ENCODE data around the gene RASSF4. TPM values are rescaled to one million over a fixed set of nuclear protein-coding genes. Genes with fewer than 3 reads are reported as not detected.

Gene RASSF4
- total and polyA plus RNA-seq, 9 of the 15 experiments (the other 6 are each of a cell fraction or from before 2014, with no cell fraction given) = 0.01 to 0.62 (median 0.11) TPM; not detected in 3

GRCh38 chr10:44991571-44991970, 32.0 kb downstream of the RASSF4 start:
- DNase-seq (ENCODE audit: extremely low read depth in 1 of 4, low spot score in 3 of 4) (no peak), FAIRE-seq (no peak), ATAC-seq (no peak)
- peaks cover 0 to 9% of the 10 kb centered on the region in 2 experiments; a peak in 4 of 5 replicates for H3K4me1 ChIP-seq (replicated peaks in 1 of 2; ENCODE audit: control insufficient read depth in 2 of 2, insufficient read depth in 2 of 2, low read length in 2 of 2)
- WGBS (ENCODE audit: insufficient coverage, low coverage, missing lambda C conversion rate) = 5% methylated on average over 5 of the region's 5 CpGs
- no peaks in the 10 kb centered on the region for H3K9me1 ChIP-seq (ENCODE audit: control insufficient read depth, insufficient read depth, low read length)
- ChIA-PET POLR2A (interaction anchor here (1.3 kb wide), 1 partner anchor 12 kb away, joined by 4 read pairs; the partner anchor contains the start of gene DEPP1), CTCF (ENCODE audit: low intra/inter-chr PET ratio) (interaction anchor here (2.5 kb wide), 1 partner anchor 59 kb away, joined by 25 read pairs; no protein-coding TSS in a partner anchor)
- H3K4me3 ChIP-seq = no peak overlapping the region
- H3K27ac ChIP-seq (ENCODE audit: extremely low read depth, low read depth, low read length) = no peak overlapping the region
- in situ Hi-C loops (cut with MboI) = no loop called here
- H3K36me3 ChIP-seq (ENCODE audit: control insufficient read depth, insufficient read depth, low read length) = no peaks in the 10 kb centered on the region
- no peak overlapping the region for H2AFZ ChIP-seq (ENCODE audit: low read depth, low read length)
- intact Hi-C loops (cut with micrococcal nuclease) = no loop called here
- 0 out of 2 replicates have a peak, but pooled peaks cover 3% of the 10 kb centered on the region for H4K20me1 ChIP-seq (replicated peaks; ENCODE audit: control insufficient read depth, insufficient read depth, low read length)
- H3K27me3 ChIP-seq (ENCODE audit: control insufficient read depth in 2 of 2, insufficient read depth in 2 of 2, low read length in 2 of 2) = peaks cover 31 to 67% of the 10 kb centered on the region in 2 experiments
- no peak overlapping the region for H3K4me2 ChIP-seq (ENCODE audit: insufficient read depth, low read length)
- H3K9ac ChIP-seq (ENCODE audit: insufficient read depth in 1 of 2, low read depth in 2 of 2, low read length in 2 of 2) = no peak overlapping the region
- H3K9me3 ChIP-seq (replicated peaks; ENCODE audit: control insufficient read depth, insufficient read depth, low read depth, low read length) = no peaks in the 10 kb centered on the region
- H3K79me2 ChIP-seq (ENCODE audit: control insufficient read depth, insufficient read depth, low read length) = no peaks in the 10 kb centered on the region
- no TSS peak for BruUV-seq (replicated peaks)
- TF ChIP-seq CXXC5 (CRISPR knock-in tag; IDR thresholded peaks at IDR 0.05) (no peak), E2F8 (IDR thresholded peaks at IDR 0.05; ENCODE audit: low read depth, partially characterized antibody) (no peak), HNRNPH1 (optimal IDR thresholded peaks at IDR 0.05; ENCODE audit: low read depth, low read length) (no peak), ETS1 (conservative IDR thresholded peaks at IDR 0.05; ENCODE audit: control insufficient read depth, low read depth, low read length) (no peak), HDAC3 (IDR thresholded peaks at IDR 0.05; ENCODE audit: borderline replicate concordance, partially characterized antibody) (no peak), POLR2B (IDR thresholded peaks at IDR 0.05; ENCODE audit: low read depth, partially characterized antibody) (no peak), SAFB (IDR thresholded peaks at IDR 0.05; ENCODE audit: borderline replicate concordance, low read depth, low read length) (no peak), GATAD2A (IDR thresholded peaks at IDR 0.05) (no peak), STAT6 (CRISPR knock-in tag; IDR thresholded peaks at IDR 0.05) (no peak), ELF2 (CRISPR knock-in tag; IDR thresholded peaks at IDR 0.05) (no peak), SOX6 (IDR thresholded peaks at IDR 0.05) (no peak), CTCF (IDR thresholded peaks at IDR 0.05 in 2 of 3, conservative IDR thresholded peaks at IDR 0.05 in 1 of 3; ENCODE audit: insufficient read depth in 2 of 3, low read depth in 1 of 3, low read length in 3 of 3) (no peak), BCOR (IDR thresholded peaks at IDR 0.05) (no peak), TCF7 (IDR thresholded peaks at IDR 0.05; ENCODE audit: borderline replicate concordance) (no peak), LARP7 (IDR thresholded peaks at IDR 0.05) (no peak)
